NCI-H510A (cell line): ENCODE data around the gene PITRM1.

ENCODE experiments used
- DNase-seq: peaks from one replicate; lab custom pipeline; 2025; lab: John Stamatoyannopoulos, UW

Gene PITRM1

DNA sequence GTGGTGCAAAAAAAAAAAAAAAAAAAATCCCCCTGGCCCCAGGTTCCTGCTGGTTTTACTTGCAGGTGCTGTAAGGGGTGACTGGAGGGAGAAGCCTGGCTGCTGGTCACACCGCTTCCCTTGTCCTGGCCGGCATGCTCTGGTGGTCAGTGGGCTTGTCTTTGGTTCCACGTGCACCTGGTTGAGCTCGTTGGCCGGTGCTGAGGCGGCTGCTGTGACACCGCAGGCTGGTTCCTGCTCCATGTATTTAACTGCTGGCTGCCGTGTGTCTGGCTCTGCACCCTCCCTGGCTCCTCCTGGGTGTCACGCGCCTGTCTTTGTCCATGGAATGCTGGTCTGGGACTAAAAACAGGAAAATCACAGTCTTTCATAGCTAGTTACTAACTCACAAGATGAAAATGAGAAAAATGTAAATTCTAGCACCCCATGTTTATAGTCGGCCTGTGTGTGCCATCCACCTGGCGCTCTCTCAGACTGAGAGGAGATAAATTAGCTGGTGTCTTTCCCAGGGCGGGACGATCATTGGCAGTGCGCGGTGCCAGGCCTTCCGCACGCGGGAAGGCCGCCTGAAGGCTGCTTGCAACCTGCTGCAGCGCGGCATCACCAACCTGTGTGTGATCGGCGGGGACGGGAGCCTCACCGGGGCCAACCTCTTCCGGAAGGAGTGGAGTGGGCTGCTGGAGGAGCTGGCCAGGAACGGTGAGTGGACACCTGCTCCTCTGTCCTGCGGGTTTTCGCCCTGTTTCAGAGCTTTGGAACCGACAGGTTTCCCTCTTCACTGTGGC is 71.5 kb downstream of the PITRM1 start:
- no peak for DNase-seq

DNA sequence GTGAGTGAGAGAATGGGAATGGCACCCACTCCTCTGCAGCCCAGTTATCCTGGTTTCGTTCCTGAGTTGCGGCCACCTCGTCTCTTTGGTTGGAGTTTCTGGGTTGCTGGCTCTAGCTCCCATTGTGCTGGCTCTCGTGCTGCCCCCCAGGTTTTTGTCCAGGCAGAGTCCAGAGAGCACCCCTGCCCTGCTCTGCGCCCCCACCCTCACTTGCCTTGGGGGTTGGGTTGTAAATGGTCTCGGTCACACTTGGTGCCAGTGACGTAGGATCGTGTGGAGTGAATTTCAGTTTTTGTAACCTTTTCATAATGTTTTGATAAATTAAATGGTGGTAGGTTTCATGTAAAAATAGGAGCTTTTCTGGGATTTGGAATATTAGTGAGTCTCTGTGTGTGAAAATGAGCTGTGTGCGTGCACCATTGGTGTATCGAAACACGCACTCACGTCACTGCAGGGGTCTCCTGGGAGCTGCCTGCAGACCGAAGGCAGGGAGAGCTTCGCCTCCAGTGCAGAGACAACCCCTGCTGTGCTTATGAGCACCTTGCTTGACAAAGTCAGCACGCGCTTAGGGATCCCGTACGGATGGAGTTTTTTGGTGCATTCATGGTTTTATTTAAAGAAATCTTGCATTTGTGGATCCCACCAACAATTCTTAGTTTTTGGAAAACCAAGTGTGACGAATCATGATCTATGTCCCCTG is 72.3 kb downstream of the PITRM1 start:
- DNase-seq: no peak

DNA sequence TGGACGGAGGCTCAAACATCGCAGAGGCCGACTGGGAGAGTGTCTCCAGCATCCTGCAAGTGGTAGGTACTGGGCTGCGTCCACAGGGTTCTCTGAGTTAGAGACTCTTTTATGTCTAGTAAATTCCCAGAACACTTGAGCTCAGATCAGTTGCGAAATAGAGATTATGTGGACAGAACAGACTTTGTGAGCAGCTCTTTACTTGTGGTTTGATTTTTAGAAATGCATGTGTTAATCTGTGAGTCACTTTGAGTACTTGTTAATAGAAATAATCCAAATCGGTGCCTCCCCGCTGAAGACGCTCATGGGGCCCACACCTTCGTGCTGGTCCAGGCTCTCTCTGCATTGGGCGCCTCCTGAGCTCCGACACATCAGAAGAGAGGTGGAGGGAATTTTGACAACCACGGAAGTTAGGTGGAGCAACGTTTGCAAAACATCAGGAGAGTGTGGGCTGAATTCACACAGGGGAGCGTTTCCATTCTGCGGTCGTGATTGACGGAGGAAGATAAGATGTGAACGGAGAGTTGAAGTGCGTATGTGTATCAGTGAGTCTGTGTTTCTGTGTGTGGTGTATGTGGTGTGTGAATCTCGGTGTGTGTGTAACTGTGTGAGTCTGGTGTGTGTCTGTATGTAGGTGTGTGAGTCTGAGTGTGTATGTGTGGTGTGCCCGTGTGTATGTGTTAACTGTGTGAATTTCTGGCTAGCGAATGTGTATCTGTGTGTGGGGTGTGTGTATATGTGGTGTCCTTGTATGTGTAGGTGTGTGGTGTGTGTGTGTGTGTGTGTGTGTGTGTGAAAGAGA is 73.1 kb downstream of the PITRM1 start:
- DNase-seq: no peak

DNA sequence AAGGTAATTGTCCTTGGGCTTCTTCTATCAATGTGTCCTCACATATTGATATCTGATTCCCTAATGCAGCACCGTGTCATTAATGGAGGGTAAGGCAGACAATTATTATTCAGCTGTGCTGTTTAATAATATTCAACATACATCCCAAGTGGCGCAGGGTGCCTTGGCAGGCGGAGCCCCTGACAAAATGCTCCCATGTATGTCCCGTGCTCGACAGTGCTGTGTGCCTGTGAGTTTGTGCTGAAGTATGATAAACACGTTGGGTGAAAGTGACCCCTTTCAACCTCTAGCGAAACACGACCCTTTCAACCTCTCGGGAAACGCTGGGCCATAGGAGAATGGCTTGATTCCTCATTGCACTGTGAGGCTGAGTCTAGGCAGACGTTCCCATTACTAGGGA is 73.9 kb downstream of the PITRM1 start:
- DNase-seq: no peak

DNA sequence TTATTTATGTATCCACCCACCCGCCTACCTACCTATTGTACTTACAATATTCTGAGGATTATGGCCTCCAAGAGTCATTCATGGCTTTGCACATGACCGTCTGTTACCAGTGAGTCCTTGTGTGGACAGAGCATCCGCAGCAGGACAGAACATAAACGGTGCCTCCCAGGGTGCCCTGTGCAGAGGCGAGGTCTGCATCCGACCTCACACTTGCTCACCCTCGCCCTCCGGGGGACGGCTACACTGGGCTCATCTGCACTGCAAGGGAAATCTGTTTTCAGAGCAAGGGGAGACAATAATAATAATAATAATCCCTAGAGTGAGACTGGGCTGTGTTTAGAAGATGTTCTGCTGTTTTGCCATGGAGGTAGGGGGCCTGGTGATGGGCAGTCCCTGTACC is 75.4 kb downstream of the PITRM1 start:
- no peak for DNase-seq

DNA sequence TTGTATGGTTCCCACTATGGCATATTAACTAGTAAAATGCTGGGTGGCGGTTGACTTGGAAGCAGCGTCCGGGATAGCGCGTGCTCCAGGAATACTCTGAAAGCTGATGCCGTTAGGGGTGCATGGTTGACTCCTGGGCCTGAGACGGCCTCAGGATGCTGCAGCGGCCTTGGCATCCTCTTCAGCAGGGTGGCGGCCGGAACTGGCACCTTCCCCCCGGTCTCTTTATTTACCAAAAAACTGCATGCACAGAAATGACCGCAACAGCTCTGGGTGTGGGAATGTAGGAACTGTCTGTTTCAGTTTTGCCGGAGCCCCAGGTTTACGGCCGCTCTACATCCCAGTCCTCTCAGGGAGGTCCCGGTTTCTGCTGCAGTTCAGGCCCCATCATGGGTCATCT is 76.4 kb downstream of the PITRM1 start:
- no peak for DNase-seq

DNA sequence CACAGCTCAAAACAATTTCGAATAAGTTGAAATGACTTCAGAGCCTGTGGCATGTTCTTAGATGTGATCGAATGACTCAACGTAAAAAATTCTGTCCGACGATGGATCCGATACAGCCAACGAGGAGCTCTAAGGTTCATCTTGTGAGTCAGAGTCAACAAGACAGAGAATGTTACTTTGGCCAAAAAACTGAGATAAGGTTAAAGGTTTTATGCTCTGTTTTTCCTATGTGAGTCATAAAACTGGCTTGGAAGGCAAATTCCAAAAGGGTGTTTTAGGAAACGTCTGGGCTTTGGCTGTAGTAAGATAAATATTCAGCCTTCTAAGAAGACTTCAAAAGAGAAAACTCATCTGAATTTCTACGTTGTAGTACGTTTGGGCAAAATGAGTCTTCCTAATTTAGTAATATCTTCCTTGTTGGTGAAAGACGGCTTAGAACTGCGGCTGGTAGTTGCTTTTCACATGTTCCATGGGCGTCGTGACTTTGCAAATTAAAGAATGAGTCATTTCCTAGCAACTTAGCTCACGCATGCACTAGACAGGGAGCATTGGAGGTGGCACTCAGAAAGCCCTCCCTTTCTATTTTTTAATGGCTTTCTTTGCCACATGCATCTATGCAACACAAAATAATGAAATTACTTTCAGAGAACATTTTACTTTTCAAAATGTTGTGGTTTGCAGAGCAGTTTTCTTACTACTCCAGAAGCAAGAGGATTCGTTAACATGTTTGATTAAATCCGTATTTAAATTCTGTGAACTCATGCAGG is 77.0 kb downstream of the PITRM1 start:
- DNase-seq: no peak

DNA sequence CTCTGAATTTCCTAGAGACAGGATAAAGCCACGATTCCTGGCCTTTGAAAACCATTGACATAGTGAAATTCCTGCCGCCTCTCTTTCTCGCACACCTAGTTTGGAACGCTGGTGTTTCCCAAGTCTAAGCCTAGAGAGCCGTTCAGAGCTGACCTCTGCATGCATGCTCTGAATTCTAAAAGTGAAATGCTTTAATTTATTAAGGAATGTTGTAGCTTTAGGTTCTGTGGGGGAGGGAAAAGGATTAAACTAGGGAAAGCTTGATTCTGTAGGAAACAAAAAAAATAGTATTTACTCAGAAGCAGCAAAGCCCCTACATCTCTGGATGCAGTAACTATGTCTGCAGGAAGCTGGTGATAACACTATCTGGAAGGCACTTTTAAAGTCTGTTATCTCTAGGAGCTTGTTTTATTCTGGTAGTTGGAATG is 78.0 kb downstream of the PITRM1 start:
- DNase-seq: no peak

DNA sequence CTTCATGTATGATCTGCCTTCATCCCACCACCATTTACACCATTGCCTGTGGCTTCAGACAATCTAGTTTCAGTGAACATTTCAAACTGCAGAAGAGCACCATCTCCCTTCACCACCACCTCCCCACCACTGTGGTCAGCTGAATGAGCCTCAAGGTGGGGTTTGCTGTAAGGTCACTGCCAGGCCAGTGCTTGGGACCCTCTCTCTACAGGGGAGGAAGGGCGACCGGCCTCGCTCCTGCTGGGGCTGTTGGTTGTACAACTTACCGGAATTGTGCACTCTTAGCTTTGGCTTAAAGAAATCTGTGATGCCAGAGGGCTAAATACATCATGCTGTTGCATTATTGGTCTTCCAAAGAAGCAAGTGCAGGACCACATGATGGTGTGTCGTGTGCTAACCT is 78.6 kb downstream of the PITRM1 start:
- no peak for DNase-seq

DNA sequence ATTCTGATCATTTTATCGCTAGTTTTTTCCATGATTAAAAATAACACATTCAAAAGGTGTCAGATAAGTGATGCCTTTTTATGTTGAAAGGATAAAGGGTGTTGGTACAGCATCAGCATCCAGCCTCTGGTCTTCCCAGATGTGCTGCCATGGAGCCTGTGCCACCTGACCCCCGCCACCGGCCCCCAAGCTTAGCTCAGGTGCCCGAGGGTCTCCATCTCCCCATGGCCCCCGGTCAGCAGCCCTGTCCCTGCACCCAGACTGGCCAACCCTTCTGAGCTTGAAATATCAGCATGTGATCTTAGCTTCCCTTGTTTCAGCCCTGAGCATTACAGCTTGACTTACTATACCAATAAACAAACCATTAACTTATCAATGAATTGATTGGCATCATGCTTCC is 80.7 kb downstream of the PITRM1 start:
- no peak for DNase-seq

DNA sequence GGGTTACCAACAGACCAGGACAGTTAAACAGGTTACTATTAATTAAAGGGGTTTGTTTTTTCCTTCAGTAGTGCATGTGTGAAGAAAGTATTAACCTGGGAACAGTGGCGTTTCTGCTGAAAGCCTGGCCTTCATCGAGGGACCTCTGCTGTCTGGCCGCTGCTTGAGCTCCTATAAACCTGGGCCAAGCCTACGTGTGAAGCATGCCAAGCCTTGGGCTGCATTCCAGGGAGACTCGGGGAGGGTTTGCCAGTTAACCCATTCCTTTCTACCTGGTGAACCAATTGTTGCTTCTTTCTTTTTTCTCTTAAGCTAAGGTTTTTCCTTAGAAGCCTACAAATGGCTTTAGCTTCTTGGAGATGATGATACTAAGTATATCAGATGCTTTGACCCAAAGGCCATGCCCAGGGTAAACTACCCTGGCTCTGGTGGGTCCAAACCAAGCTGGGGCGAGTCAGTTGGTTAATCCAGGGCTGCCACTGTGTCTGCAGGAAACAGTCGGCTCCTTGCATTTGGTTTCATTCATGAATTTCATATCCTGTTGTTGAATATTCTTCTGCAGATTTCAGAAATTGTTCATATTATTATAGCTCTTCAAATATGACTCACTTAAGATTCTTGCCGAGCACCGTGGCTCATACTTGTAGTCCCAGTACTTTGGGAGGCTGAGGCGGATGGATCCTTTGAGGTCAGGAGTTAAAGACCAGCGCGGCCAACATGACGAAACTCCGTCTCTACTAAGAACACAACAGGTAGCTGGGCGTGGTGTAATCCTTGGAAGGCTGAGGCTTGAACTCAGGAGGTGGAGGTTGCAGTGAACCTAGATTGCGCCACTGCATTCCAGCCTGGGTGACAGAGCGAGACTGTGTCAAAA is 81.4 kb downstream of the PITRM1 start:
- DNase-seq: no peak

DNA sequence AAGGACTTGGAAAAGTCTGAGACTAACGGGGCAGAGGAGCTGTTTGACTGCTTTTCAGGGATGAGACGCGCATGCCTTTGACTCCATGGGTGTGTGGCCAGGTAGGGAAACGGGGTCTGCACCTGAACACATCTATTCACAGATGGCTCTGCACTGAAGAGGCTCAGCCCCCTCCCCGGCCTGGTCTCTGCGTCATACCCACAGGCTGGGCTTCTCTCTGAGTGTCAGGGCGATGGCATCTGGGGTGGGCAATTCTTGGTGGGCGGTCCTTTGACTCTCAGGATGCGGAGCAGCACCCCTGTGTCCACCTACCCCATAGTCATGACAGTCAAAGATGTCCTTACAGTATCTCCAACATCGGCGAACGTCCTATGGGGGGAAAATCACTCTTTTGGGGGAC is 82.2 kb downstream of the PITRM1 start:
- DNase-seq: no peak
